Ovary (tissue), 3 donors: ENCODE measurements around the gene CFLAR.

Experiments
- CTCF ChIP-seq, 3 donors: fragments of 450-650 bp in 2 of 3; fragments of 200-600 bp in 1 of 3; IDR thresholded peaks; one replicate each; pipeline versions ENCODE4 v1.5.1 to v1.8.0; 2016 to 2022; ENCODE audit warnings: antibody characterized with exemption in 3 of 3, mild to moderate bottlenecking in 1 of 3
- POLR2A ChIP-seq: fragments of 450-650 bp; IDR thresholded peaks from one replicate; pipeline ENCODE4 v1.6.1; 2017; ENCODE audit warnings: antibody characterized with exemption, mild to moderate bottlenecking, moderate library complexity
- donor health status: DM: no; HTN: no; CAD: no.

- no peak for TF ChIP-seq CTCF (IDR thresholded peaks at IDR 0.05)
- TF ChIP-seq POLR2A, result no peak
Observed at GRCh38 chr2:201215963-201216362, 100.0 kb downstream of the CFLAR start.
